HepG2 (cell line): Measurements from ENCODE around the gene TCFL5. TPM values are rescaled to one million over a fixed set of nuclear protein-coding genes. Genes with fewer than 3 reads are reported as not detected.
A peak's percentile ranks its signal among the peaks of the same experiment; 100 is the strongest.

Experiments used
- CBFB ChIP-seq: sonication (generic); formaldehyde crosslinking; IDR thresholded peaks from 2 replicates; pipeline ENCODE4 v1.4.0; 2020; ENCODE audit warnings: missing genetic modification reagents
- FOXM1 ChIP-seq: sonication (generic); formaldehyde crosslinking; IDR thresholded peaks from 2 replicates; pipeline ENCODE4 v1.5.0; 2020; ENCODE audit warnings: missing genetic modification reagents
- GFI1 ChIP-seq: sonication (generic); formaldehyde crosslinking; IDR thresholded peaks from 2 replicates; pipeline ENCODE4 v1.5.0; 2020; ENCODE audit warnings: missing genetic modification reagents, mild to moderate bottlenecking, borderline replicate concordance
- KDM2A ChIP-seq: sonication (generic); formaldehyde crosslinking; IDR thresholded peaks from 2 replicates; pipeline ENCODE4 v1.4.0; 2020; ENCODE audit warnings: low read depth, missing genetic modification reagents, borderline replicate concordance
- KLF12 ChIP-seq: sonication (generic); formaldehyde crosslinking; IDR thresholded peaks from 2 replicates; pipeline ENCODE4 v1.4.0; 2020; ENCODE audit warnings: missing genetic modification reagents, borderline replicate concordance
- KLF9 ChIP-seq: IDR thresholded peaks from 2 replicates; pipeline ENCODE4 v1.6.1; 2016; ENCODE audit warnings: low read depth
- MBD4 ChIP-seq: IDR thresholded peaks from 2 replicates; pipeline ENCODE4 v1.6.1; 2012; ENCODE audit warnings: low read length, inconsistent platforms, borderline replicate concordance
- NFE2L2 ChIP-seq: fragments of 150-350 bp; IDR thresholded peaks from 2 replicates; pipeline ENCODE4 v1.6.1; 2014; ENCODE audit warnings: low read length
- SNAI1 ChIP-seq: sonication (generic); formaldehyde crosslinking; IDR thresholded peaks from 2 replicates; pipeline ENCODE4 v1.5.0; 2020; ENCODE audit warnings: mild to moderate bottlenecking, missing genetic modification reagents, borderline replicate concordance
- SRY ChIP-seq: sonication (generic); formaldehyde crosslinking; IDR thresholded peaks from 2 replicates; pipeline ENCODE4 v1.8.0; 2022; ENCODE audit warnings: mild to moderate bottlenecking, missing genetic modification reagents
- STAG1 ChIP-seq: sonication (generic); formaldehyde crosslinking; IDR thresholded peaks from 2 replicates; pipeline ENCODE4 v1.4.0; 2020; ENCODE audit warnings: missing genetic modification reagents
- WIZ ChIP-seq: sonication (generic); formaldehyde crosslinking; IDR thresholded peaks from 2 replicates; pipeline ENCODE4 v1.5.1; 2020; ENCODE audit warnings: mild to moderate bottlenecking, missing genetic modification reagents
- ZBTB4 ChIP-seq: sonication (generic); formaldehyde crosslinking; IDR thresholded peaks from 2 replicates; pipeline ENCODE4 v1.4.0; 2020; ENCODE audit warnings: missing genetic modification reagents, mild to moderate bottlenecking, borderline replicate concordance
- ZBTB44 ChIP-seq: sonication (generic); formaldehyde crosslinking; IDR thresholded peaks from 2 replicates; pipeline ENCODE4 v1.4.0; 2020; ENCODE audit warnings: missing genetic modification reagents
- ZNF253 ChIP-seq: sonication (generic); formaldehyde crosslinking; IDR thresholded peaks from 2 replicates; pipeline ENCODE4 v1.8.0; 2022; ENCODE audit warnings: mild to moderate bottlenecking, missing genetic modification reagents, borderline replicate concordance
- ZNF33A ChIP-seq: sonication (generic); formaldehyde crosslinking; IDR thresholded peaks from 2 replicates; pipeline ENCODE4 v1.5.1; 2020; ENCODE audit warnings: missing genetic modification reagents, mild to moderate bottlenecking, moderate library complexity, borderline replicate concordance
- ZNF367 ChIP-seq: sonication (generic); formaldehyde crosslinking; IDR thresholded peaks from 2 replicates; pipeline ENCODE4 v1.4.0; 2020; ENCODE audit warnings: missing genetic modification reagents, borderline replicate concordance
- ZNF430 ChIP-seq: sonication (generic); formaldehyde crosslinking; IDR thresholded peaks from 2 replicates; pipeline ENCODE4 v1.9.0; 2021; ENCODE audit warnings: mild to moderate bottlenecking, missing genetic modification reagents
- ZNF501 ChIP-seq: sonication (generic); formaldehyde crosslinking; IDR thresholded peaks from 2 replicates; pipeline ENCODE4 v1.5.1; 2020; ENCODE audit warnings: mild to moderate bottlenecking, moderate library complexity, missing genetic modification reagents
- ZNF598 ChIP-seq: sonication (generic); formaldehyde crosslinking; IDR thresholded peaks from 2 replicates; pipeline ENCODE4 v1.5.1; 2020; ENCODE audit warnings: mild to moderate bottlenecking, missing genetic modification reagents, borderline replicate concordance
- ZNF777 ChIP-seq: sonication (generic); formaldehyde crosslinking; IDR thresholded peaks from 2 replicates; pipeline ENCODE4 v1.4.0; 2020; ENCODE audit warnings: missing genetic modification reagents
- ZSCAN20 ChIP-seq: sonication (generic); formaldehyde crosslinking; IDR thresholded peaks from 2 replicates; pipeline ENCODE4 v1.4.0; 2020; ENCODE audit warnings: missing genetic modification reagents, mild to moderate bottlenecking, borderline replicate concordance
- ZSCAN29 ChIP-seq: sonication (generic); formaldehyde crosslinking; conservative IDR thresholded peaks from 2 replicates; pipeline ENCODE4 v1.4.0; 2020; ENCODE audit warnings: mild to moderate bottlenecking, missing genetic modification reagents
- ZSCAN31 ChIP-seq: sonication (generic); formaldehyde crosslinking; IDR thresholded peaks from 2 replicates; pipeline ENCODE4 v1.5.0; 2020; ENCODE audit warnings: low read depth, mild to moderate bottlenecking, missing genetic modification reagents
- polyA plus RNA-seq, 8 experiments: library from polyadenylated mRNA; depleted of rRNA in 3 of 8; stranded (reverse) in 7 of 8; unstranded in 1 of 8; fragments of >200 nt; fragmentation: Illumina TruSeq in 4 of 8; extraction: Trizol in 4 of 8; gene quantifications; 2 replicates each; pipeline versions ENCODE4 v1.2.1 to v1.2.3, GENCODE V29; 2011 to 2016; ENCODE audit warnings: low read depth in 4 of 8, missing spikeins in 1 of 8, mixed read lengths in 1 of 8; ENCODE audit not compliant: insufficient read depth in 1 of 8
- total RNA-seq, 5 experiments: library from RNA; depleted of rRNA; stranded (reverse); fragments of >200 nt; fragmentation: Illumina TruSeq; extraction: Trizol; gene quantifications; 2 replicates each; pipeline ENCODE4 v1.2.3, GENCODE V29; 2016; ENCODE audit warnings: low read depth in 1 of 5
- TF ChIP-seq, protein P1 (sequence below): sonication (generic); formaldehyde crosslinking; IDR thresholded peaks from 2 replicates; pipeline ENCODE4 v1.4.0; 2020; ENCODE audit warnings: missing genetic modification reagents, mild to moderate bottlenecking, borderline replicate concordance

Gene TCFL5
- total and polyA plus RNA-seq, 2 of the 13 experiments (the other 11 are each of a cell fraction or from before 2014, with no cell fraction given): 14.8 to 20.0 TPM

DNA sequence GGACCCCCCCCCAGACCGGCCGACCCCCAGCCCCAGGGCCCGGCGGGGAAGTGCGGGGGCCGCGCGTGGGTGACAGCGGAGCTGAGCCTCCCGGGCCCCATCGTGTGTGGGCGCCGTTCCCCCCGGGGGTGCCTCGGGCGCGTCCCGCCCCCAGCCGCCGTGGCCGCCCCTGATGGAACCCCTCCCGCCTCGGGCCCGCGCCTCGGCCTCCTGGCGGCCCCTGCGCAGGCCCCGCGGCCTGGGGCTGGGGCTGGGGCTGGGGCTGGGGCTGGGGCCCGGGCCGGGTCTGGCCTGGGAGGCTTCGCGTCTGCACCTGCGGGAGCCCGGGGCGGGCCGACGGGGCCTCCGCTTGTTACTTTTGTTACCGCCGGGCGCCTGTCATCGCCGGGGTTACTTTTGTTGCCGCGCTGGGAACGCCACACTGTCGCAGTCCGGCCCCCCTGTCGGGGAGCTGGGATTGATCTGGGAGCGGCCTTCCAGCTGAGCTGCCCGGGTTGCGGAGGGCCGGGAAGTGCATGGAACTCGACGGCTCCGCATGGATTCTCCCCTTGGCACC, 56.4 kb downstream of the TCFL5 start (continued):
- TF ChIP-seq ZSCAN20 (CRISPR knock-in tag) (0 out of 2 replicates have a peak, but pooled peaks have one; percentile 16), SRY (CRISPR knock-in tag) (0 out of 2 replicates have a peak, but pooled peaks have one; percentile 19), CBFB (CRISPR knock-in tag) (no peak), ZNF777 (no peak), ZNF430 (CRISPR knock-in tag) (0 out of 2 replicates have a peak, but pooled peaks have one; percentile 19), ZBTB44 (CRISPR knock-in tag) (0 out of 2 replicates have a peak, but pooled peaks have one; percentile 14), ZNF253 (CRISPR knock-in tag) (0 out of 2 replicates have a peak, but pooled peaks have one; percentile 31), WIZ (CRISPR knock-in tag) (no peak), KDM2A (CRISPR knock-in tag) (no peak), GFI1 (CRISPR knock-in tag) (no peak), ZSCAN29 (CRISPR knock-in tag) (no peak), KLF9 (CRISPR knock-in tag) (0 out of 2 replicates have a peak, but pooled peaks have one; percentile 5), FOXM1 (no peak), MBD4 (no peak), ZNF501 (CRISPR knock-in tag) (peak; percentile 60; the same call in 1 of the 2 replicates), ZNF367 (CRISPR knock-in tag) (no peak), SNAI1 (CRISPR knock-in tag) (no peak), ZNF598 (0 out of 2 replicates have a peak, but pooled peaks have one; percentile 22), ZSCAN31 (peak; percentile 33; the same call in 1 of the 2 replicates), ZNF33A (CRISPR knock-in tag) (no peak), ZBTB4 (CRISPR knock-in tag) (no peak; the same call in 1 of the 2 replicates), NFE2L2 (no peak), KLF12 (CRISPR knock-in tag) (no peak), STAG1 (no peak)
- TF ChIP-seq, protein P1, sequence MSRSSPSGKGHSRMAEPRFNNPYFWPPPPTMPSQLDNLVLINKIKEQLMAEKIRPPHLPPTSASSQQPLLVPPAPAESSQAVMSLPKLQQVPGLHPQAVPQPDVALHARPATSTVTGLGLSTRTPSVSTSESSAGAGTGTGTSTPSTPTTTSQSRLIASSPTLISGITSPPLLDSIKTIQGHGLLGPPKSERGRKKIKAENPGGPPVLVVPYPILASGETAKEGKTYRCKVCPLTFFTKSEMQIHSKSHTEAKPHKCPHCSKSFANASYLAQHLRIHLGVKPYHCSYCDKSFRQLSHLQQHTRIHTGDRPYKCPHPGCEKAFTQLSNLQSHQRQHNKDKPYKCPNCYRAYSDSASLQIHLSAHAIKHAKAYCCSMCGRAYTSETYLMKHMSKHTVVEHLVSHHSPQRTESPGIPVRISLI (CRISPR knock-in tag): peak; percentile 18; the same call in 1 of the 2 replicates
